ENCODE results near the gene OSBPL10.

- TF ChIP-seq EP300 (IDR thresholded peaks at IDR 0.05) (no peak), CTCF (IDR thresholded peaks at IDR 0.05) (no peak)
Measured at GRCh38 chr3:31680072-31680870, 300.8 kb downstream of the OSBPL10 start.

All from stomach (tissue), 4 donors.